ENCODE measurements around the gene DMRT1. TPM values are rescaled to one million over a fixed set of nuclear protein-coding genes. Genes with fewer than 3 reads are reported as not detected.
A peak's percentile ranks its signal among the peaks of the same experiment; 100 is the strongest.

The DMRT1 gene
- total and polyA plus RNA-seq, 11 donors, result not detected

DNA sequence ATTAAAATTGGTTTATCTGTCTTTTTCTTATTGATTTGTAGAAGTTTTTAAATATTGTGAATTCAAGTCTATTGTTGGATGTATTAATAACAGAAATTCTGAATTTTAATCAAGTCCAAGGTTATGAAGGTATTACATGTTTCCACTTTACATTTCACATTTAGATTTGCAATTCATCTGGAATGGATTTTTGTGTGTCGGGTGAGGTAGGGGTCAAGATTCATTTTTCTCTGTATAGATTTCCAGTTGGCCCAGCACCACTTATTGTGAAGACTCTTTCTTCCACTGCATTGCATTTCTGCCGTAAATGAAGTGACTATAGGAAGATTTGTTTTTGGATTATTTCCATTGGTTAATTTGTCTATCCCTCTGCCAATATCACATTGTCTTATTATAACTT, 173.1 kb downstream of the DMRT1 start:
- Histone ChIP-seq H3K9me3 (no peaks in the 10 kb centered on the region), H3K36me3 (no peaks in the 10 kb centered on the region), H3K4me3 (no peak overlapping the region), H3K27me3 (peaks cover 0 to 51% (median 0%) of the 10 kb centered on the region in 9 donors), H3K27ac (no peak overlapping the region), H3K4me1 (no peaks in the 10 kb centered on the region)
- intact Hi-C loops (cut with DNase I), result no loop called here
- TF ChIP-seq POLR2A (IDR thresholded peaks at IDR 0.05), result no peak
- TF ChIP-seq, protein P1, sequence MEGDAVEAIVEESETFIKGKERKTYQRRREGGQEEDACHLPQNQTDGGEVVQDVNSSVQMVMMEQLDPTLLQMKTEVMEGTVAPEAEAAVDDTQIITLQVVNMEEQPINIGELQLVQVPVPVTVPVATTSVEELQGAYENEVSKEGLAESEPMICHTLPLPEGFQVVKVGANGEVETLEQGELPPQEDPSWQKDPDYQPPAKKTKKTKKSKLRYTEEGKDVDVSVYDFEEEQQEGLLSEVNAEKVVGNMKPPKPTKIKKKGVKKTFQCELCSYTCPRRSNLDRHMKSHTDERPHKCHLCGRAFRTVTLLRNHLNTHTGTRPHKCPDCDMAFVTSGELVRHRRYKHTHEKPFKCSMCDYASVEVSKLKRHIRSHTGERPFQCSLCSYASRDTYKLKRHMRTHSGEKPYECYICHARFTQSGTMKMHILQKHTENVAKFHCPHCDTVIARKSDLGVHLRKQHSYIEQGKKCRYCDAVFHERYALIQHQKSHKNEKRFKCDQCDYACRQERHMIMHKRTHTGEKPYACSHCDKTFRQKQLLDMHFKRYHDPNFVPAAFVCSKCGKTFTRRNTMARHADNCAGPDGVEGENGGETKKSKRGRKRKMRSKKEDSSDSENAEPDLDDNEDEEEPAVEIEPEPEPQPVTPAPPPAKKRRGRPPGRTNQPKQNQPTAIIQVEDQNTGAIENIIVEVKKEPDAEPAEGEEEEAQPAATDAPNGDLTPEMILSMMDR (IDR thresholded peaks at IDR 0.05), result no peak
- ATAC-seq, result no peak
- DNase-seq, result no peak
- 81 to 93% (median 84%) methylated on average over 2 of the region's 2 CpGs for WGBS, 4 donors

DNA sequence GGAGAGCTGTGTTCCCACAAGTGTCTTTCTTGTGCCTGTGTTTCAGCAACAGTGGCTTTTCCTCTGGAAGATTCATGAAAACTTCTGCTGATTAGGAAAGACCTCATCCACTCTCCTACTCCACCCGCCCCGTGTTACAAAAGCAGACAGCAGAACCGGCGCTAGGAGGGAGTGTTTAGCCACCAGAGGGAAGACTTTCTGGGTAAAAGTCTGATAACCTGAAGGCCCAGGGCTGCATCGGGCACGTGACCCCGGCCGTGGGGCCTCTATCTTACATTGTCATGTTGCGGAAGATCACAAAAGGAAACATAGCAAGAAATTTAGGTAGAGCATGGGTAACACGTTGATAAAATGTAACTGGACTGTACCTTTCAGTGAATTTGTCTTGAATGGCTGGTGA, 176.6 kb downstream of the DMRT1 start:
- peak in 2 of 4 donors; percentile 31 to 50 for ATAC-seq
- intact Hi-C loops (cut with DNase I), result no loop called here
- 12 to 16% (median 14%) methylated on average over 10 of the region's 10 CpGs for WGBS, 4 donors
- DNase-seq, result no peak
- Histone ChIP-seq H3K4me3 (no peak overlapping the region), H3K27me3 (peaks cover 0 to 54% (median 3%) of the 10 kb centered on the region in 9 donors), H3K9me3 (peaks cover 0 to 13% (median 7%) of the 10 kb centered on the region in 12 donors), H3K4me1 (no peaks in the 10 kb centered on the region), H3K36me3 (no peaks in the 10 kb centered on the region), H3K27ac (no peak overlapping the region)
- TF ChIP-seq, protein P1 (IDR thresholded peaks at IDR 0.05), result peak in 10 of 12 donors; percentile 19 to 37 (median 24)
- no peak for TF ChIP-seq POLR2A (IDR thresholded peaks at IDR 0.05)

Other genes starting within 250 kb of the DMRT1 start
- gene DMRT3, start 135.0 kb downstream of the DMRT1 start, total RNA-seq, result under 1 TPM in 1 of 9 donors, not detected in 8; 0.15 TPM
- gene DMRT3, start 135.0 kb downstream of the DMRT1 start, polyA plus RNA-seq, result not detected
- gene DMRT2, start 208.7 kb downstream of the DMRT1 start, total RNA-seq, result under 1 TPM in 5 of 9 donors, not detected in 4; 0.12 to 0.72 (median 0.33) TPM
- under 1 TPM in 1 of 2 donors, not detected in 1; 0.11 TPM for gene DMRT2, start 208.7 kb downstream of the DMRT1 start, polyA plus RNA-seq

All from heart left ventricle (tissue), 16 donors.